ENCODE measurements around the gene XRCC5. TPM values are rescaled to one million over a fixed set of nuclear protein-coding genes. Genes with fewer than 3 reads are reported as not detected.

Gene XRCC5
- total and polyA plus RNA-seq, 2 of the 8 experiments (the other 6 are each of a cell fraction or from before 2014, with no cell fraction given): 308 to 644 TPM

GRCh38 chr2:216243026-216243425 is 133.9 kb downstream of the XRCC5 start:
- H2AK5ac ChIP-seq (ENCODE audit: low read depth, low read length): no peak overlapping the region
- H3K18ac ChIP-seq (ENCODE audit: extremely low read depth, low read length): no peak overlapping the region
- ChIA-PET POLR2A (ENCODE audit: partially characterized antibody) (interaction anchor here (0.5 kb wide), 1 partner anchor 431 kb away, joined by 4 read pairs; no protein-coding TSS in a partner anchor), CTCF (ENCODE audit: partially characterized antibody) (interaction anchor here (0.6 to 1.5 kb wide), 4 partner anchors 8 to 870 kb away, joined by 3 read pairs; no protein-coding TSS in a partner anchor)
- H3K23me2 ChIP-seq (ENCODE audit: low read depth, low read length): no peaks in the 10 kb centered on the region
- no peak for FAIRE-seq
- no peak overlapping the region for H3K4ac ChIP-seq (replicated peaks; ENCODE audit: insufficient read length, low read depth, low read length)
- TF ChIP-seq NANOG (IDR thresholded peaks at IDR 0.05; ENCODE audit: insufficient read depth, low read depth, low read length, poor library complexity, severe bottlenecking) (no peak), TAF7 (optimal IDR thresholded peaks at IDR 0.05; ENCODE audit: borderline replicate concordance, low read depth, low read length) (no peak), KDM5A (IDR thresholded peaks at IDR 0.05; ENCODE audit: low read length) (no peak), USF2 (IDR thresholded peaks at IDR 0.05; ENCODE audit: low read length) (no peak), CBX5 (IDR thresholded peaks at IDR 0.05; ENCODE audit: low read depth, low read length) (no peak), CHD2 (IDR thresholded peaks at IDR 0.05; ENCODE audit: low read length) (no peak), RAD21 (IDR thresholded peaks at IDR 0.05 in 1 of 2, conservative IDR thresholded peaks at IDR 0.05 in 1 of 2; ENCODE audit: low read depth in 2 of 2, low read length in 2 of 2) (no peak), POLR2A (IDR thresholded peaks at IDR 0.05; ENCODE audit: control extremely low read depth in 1 of 2, low read depth in 2 of 2, low read length in 2 of 2) (no peak), TEAD4 (IDR thresholded peaks at IDR 0.05; ENCODE audit: low read depth, low read length) (no peak), CEBPB (IDR thresholded peaks at IDR 0.05; ENCODE audit: low read depth, low read length) (no peak), ATF2 (IDR thresholded peaks at IDR 0.05; ENCODE audit: low read length) (no peak)
- H3K36me3 ChIP-seq (ENCODE audit: control insufficient read depth in 2 of 4, insufficient read depth in 4 of 4, low read length in 3 of 4): no peaks in the 10 kb centered on the region
- H2BK120ac ChIP-seq (replicated peaks; ENCODE audit: low read depth, low read length): no peak overlapping the region
- no peaks in the 10 kb centered on the region for H3K79me1 ChIP-seq (ENCODE audit: low read depth, low read length)
- no peak overlapping the region for H3K4me2 ChIP-seq (ENCODE audit: insufficient read depth in 1 of 2, low read depth in 2 of 2, low read length in 2 of 2)
- no peak overlapping the region for H3K27ac ChIP-seq (ENCODE audit: low read depth, low read length)
- no peak overlapping the region for H2AFZ ChIP-seq (ENCODE audit: low read length)
- no peak overlapping the region for H2BK12ac ChIP-seq (ENCODE audit: low read depth, low read length)
- no peaks in the 10 kb centered on the region for H3K79me2 ChIP-seq (ENCODE audit: control insufficient read depth in 1 of 2, insufficient read depth in 2 of 2, low read length in 2 of 2)
- peaks cover 3 to 9% (median 5%) of the 10 kb centered on the region in 4 experiments; a peak in 5 of 7 replicates for H3K4me1 ChIP-seq (replicated peaks in 1 of 4; ENCODE audit: control insufficient read depth in 3 of 4, insufficient read depth in 4 of 4, low read length in 3 of 4)
- H3K9me3 ChIP-seq (ENCODE audit: insufficient read depth in 2 of 2, low read depth in 1 of 2, low read length in 1 of 2): no peaks in the 10 kb centered on the region
- H3K56ac ChIP-seq (replicated peaks; ENCODE audit: insufficient read length, low read depth, low read length): no peak overlapping the region
- H3K14ac ChIP-seq (ENCODE audit: insufficient read length): no peak overlapping the region
- no peak overlapping the region for H4K8ac ChIP-seq (ENCODE audit: extremely low read depth, insufficient read depth, low read length)
- H2BK5ac ChIP-seq (ENCODE audit: low read depth, low read length): no peak overlapping the region
- no peak for DNase-seq (ENCODE audit: low read depth in 1 of 2, low spot score in 2 of 2)
- H2BK15ac ChIP-seq (ENCODE audit: low read length): no peak overlapping the region
- H3K9ac ChIP-seq (replicated peaks in 1 of 4; ENCODE audit: extremely low read depth in 1 of 4, low read depth in 3 of 4, low read length in 3 of 4): no peak overlapping the region
- H4K5ac ChIP-seq (ENCODE audit: insufficient read length, low read depth, low read length): no peak overlapping the region
- H3K27me3 ChIP-seq (replicated peaks in 1 of 4; ENCODE audit: control insufficient read depth in 3 of 4, extremely low read depth in 1 of 4, insufficient read depth in 3 of 4, low read length in 3 of 4): no peaks in the 10 kb centered on the region
- no peak overlapping the region for H4K91ac ChIP-seq (replicated peaks; ENCODE audit: insufficient read length, low read length)
- H4K20me1 ChIP-seq (replicated peaks in 1 of 2; ENCODE audit: control insufficient read depth in 1 of 2, insufficient read depth in 2 of 2, low read length in 2 of 2): no peaks in the 10 kb centered on the region
- H3K4me3 ChIP-seq (ENCODE audit: extremely low read depth in 1 of 4, insufficient read depth in 2 of 4, low read depth in 3 of 4, low read length in 4 of 4): no peak overlapping the region
- no peak overlapping the region for H2BK20ac ChIP-seq (ENCODE audit: low read length)
- no peak overlapping the region for H3K23ac ChIP-seq (ENCODE audit: insufficient read length)
- 86% methylated on average over 3 of the region's 3 CpGs; no CpG with 5 or more reads in 1 of the 2 experiments for WGBS, 2 experiments (ENCODE audit: extremely low coverage in 1 of 2, insufficient coverage in 1 of 2, insufficient read length in 1 of 2, insufficient replicate concordance in 2 of 2, low coverage in 1 of 2, low lambda C conversion rate in 2 of 2, missing lambda C conversion rate in 1 of 2)

Data from H1 (cell line).